ENCODE results near the gene SLC12A8.

SLC12A8 gene

DNA sequence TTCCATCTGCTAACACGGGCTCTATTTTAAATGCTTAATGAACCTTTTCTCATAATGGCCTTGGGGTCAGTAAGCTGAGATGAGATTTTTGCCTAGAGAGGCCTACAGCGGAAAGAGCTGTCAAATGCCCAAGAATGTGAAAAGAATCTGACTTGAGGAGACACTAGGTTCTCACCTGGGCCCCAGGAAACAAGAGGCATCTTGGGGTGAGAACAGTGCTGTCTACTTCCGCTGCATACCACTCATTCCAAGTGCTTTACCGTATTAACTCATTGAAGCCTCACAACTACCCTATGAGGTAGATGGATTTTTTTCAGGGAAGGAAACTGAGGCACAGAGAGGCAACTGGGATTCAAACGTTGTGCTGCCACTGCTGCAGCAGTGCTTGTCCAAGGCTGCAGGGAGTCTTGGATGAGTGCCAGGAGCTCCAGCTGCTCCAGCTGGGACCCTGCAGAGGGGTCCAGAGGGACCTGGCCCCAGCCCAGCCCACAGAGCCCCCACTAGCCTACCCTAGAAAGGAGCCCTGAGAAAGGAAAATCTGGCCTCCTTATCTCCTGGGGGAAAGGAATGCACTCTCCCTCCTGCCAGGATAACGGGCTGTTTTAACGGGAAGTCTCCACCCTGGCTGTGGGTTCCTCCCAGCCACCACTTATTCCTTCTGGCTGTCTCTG, 68.4 kb downstream of the SLC12A8 start:
- H3K4me3 ChIP-seq (ENCODE audit: low read depth, low read length), result no peak overlapping the region
- peaks cover 40% of the 10 kb centered on the region for H3K4me1 ChIP-seq (ENCODE audit: control insufficient read depth, insufficient read depth, low read length)
- H3K27me3 ChIP-seq (ENCODE audit: control insufficient read depth, insufficient read depth, low read length), result peaks cover 20% of the 10 kb centered on the region; the same call in 1 of the 2 replicates
- H3K27ac ChIP-seq (ENCODE audit: low read depth, low read length), result peak overlapping the region; percentile 77
- H3K36me3 ChIP-seq (ENCODE audit: control insufficient read depth, insufficient read depth, low read length), result no peaks in the 10 kb centered on the region
- no peak overlapping the region for H3K9ac ChIP-seq (ENCODE audit: low read depth, low read length)
- no peaks in the 10 kb centered on the region for H3K9me3 ChIP-seq (ENCODE audit: control insufficient read depth, insufficient read depth, low read length)

DNA sequence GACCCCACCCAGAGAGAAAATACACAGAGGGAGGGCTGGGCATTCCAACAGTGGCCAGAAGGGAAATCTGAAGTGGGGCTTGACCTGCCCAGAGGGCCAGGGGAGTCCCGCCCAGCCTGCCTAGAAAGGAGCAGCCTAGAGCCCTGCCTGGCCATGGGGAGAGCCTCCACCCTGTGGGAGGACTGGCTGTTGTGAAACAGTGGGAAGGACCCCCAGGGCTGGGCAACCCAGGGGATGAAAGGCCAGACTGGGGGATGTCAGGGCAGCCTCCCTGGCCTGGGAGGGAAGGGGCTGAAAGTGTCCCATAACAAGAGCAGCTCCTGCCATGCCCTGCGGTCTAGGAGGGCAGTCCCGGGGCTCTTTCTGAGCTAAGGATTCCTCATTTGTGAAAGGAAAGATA, 69.0 kb downstream of the SLC12A8 start:
- Histone ChIP-seq H3K36me3 (ENCODE audit: control insufficient read depth, insufficient read depth, low read length) (no peaks in the 10 kb centered on the region), H3K9me3 (ENCODE audit: control insufficient read depth, insufficient read depth, low read length) (no peaks in the 10 kb centered on the region), H3K4me1 (ENCODE audit: control insufficient read depth, insufficient read depth, low read length) (peaks cover 37% of the 10 kb centered on the region), H3K27ac (ENCODE audit: low read depth, low read length) (peak overlapping the region; percentile 77), H3K9ac (ENCODE audit: low read depth, low read length) (no peak overlapping the region), H3K4me3 (ENCODE audit: low read depth, low read length) (no peak overlapping the region), H3K27me3 (ENCODE audit: control insufficient read depth, insufficient read depth, low read length) (peaks cover 20% of the 10 kb centered on the region; the same call in 1 of the 2 replicates)

GRCh38 chr3:125142940-125143339, 69.6 kb downstream of the SLC12A8 start:
- H3K9me3 ChIP-seq (ENCODE audit: control insufficient read depth, insufficient read depth, low read length), result no peaks in the 10 kb centered on the region

GRCh38 chr3:125142420-125142778, 70.1 kb downstream of the SLC12A8 start:
- H3K36me3 ChIP-seq (ENCODE audit: control insufficient read depth, insufficient read depth, low read length), result no peaks in the 10 kb centered on the region
- H3K27ac ChIP-seq (ENCODE audit: low read depth, low read length), result peak overlapping the region; percentile 2
- peaks cover 37% of the 10 kb centered on the region for H3K4me1 ChIP-seq (ENCODE audit: control insufficient read depth, insufficient read depth, low read length)
- H3K9ac ChIP-seq (ENCODE audit: low read depth, low read length), result no peak overlapping the region
- no peaks in the 10 kb centered on the region for H3K9me3 ChIP-seq (ENCODE audit: control insufficient read depth, insufficient read depth, low read length)
- peaks cover 20% of the 10 kb centered on the region; the same call in 1 of the 2 replicates for H3K27me3 ChIP-seq (ENCODE audit: control insufficient read depth, insufficient read depth, low read length)
- H3K4me3 ChIP-seq (ENCODE audit: low read depth, low read length), result peak overlapping the region; percentile 63

More at GRCh38 chr3:125142940-125143339, 69.6 kb downstream of the SLC12A8 start:
- Histone ChIP-seq H3K27ac (ENCODE audit: low read depth, low read length) (no peak overlapping the region), H3K4me1 (ENCODE audit: control insufficient read depth, insufficient read depth, low read length) (peaks cover 37% of the 10 kb centered on the region), H3K9ac (ENCODE audit: low read depth, low read length) (no peak overlapping the region), H3K4me3 (ENCODE audit: low read depth, low read length) (peak overlapping the region; percentile 63; the same call in 1 of the 2 replicates), H3K36me3 (ENCODE audit: control insufficient read depth, insufficient read depth, low read length) (no peaks in the 10 kb centered on the region), H3K27me3 (ENCODE audit: control insufficient read depth, insufficient read depth, low read length) (peaks cover 20% of the 10 kb centered on the region; the same call in 1 of the 2 replicates)

DNA sequence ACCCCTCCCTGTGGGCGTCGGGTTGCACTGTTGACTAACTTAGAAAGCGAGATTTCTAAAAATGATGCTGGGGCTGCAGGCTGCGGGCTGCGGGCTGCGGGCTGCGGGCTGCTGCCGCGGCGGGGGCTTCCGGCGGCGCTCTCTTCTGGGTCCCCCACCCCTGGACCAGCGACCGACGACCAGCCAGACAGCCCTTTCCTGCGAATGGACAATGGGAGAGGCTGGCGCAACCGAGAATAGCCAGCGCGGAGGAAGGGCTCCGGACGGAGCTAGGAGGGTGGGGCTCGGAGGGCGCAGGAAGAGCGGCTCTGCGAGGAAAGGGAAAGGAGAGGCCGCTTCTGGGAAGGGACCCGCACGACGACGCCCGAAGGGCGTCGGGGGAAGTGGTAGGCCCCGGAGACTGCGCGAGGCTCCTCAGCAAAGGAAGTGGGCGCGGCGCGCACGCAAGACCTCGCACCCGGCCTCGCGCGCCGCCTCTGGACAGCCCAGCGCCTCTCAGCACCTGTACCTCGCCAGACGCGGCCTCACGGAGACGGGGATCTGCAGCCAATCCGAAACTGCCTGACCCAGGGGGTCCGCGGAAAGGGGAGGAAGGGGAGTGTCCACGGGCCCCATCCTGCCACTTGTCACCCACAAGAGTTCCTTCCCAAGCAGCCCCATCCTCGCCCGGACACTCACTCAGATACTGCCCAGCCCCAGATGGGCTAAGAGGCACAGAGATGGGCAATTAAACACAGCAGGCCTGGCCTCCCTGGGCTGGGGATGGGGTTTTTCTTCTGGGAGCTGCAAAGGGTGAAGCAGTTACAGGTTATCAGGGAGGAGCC, 70.7 kb downstream of the SLC12A8 start:
- Histone ChIP-seq H3K27ac (ENCODE audit: low read depth, low read length) (peak overlapping the region; percentile 2), H3K4me1 (ENCODE audit: control insufficient read depth, insufficient read depth, low read length) (peaks cover 37% of the 10 kb centered on the region), H3K9ac (ENCODE audit: low read depth, low read length) (no peak overlapping the region)

GRCh38 chr3:125140818-125141595, 71.5 kb downstream of the SLC12A8 start:
- Histone ChIP-seq H3K27me3 (ENCODE audit: control insufficient read depth, insufficient read depth, low read length) (peaks cover 20% of the 10 kb centered on the region; the same call in 1 of the 2 replicates), H3K36me3 (ENCODE audit: control insufficient read depth, insufficient read depth, low read length) (no peaks in the 10 kb centered on the region), H3K4me3 (ENCODE audit: low read depth, low read length) (peak overlapping the region; percentile 63), H3K9ac (ENCODE audit: low read depth, low read length) (no peak overlapping the region), H3K9me3 (ENCODE audit: control insufficient read depth, insufficient read depth, low read length) (no peaks in the 10 kb centered on the region), H3K27ac (ENCODE audit: low read depth, low read length) (no peak overlapping the region), H3K4me1 (ENCODE audit: control insufficient read depth, insufficient read depth, low read length) (peaks cover 37% of the 10 kb centered on the region)

More for the DNA sequence above, 70.7 kb downstream of the SLC12A8 start:
- peak overlapping the region; percentile 63 for H3K4me3 ChIP-seq (ENCODE audit: low read depth, low read length)
- no peaks in the 10 kb centered on the region for H3K36me3 ChIP-seq (ENCODE audit: control insufficient read depth, insufficient read depth, low read length)
- H3K9me3 ChIP-seq (ENCODE audit: control insufficient read depth, insufficient read depth, low read length), result no peaks in the 10 kb centered on the region
- peaks cover 20% of the 10 kb centered on the region; the same call in 1 of the 2 replicates for H3K27me3 ChIP-seq (ENCODE audit: control insufficient read depth, insufficient read depth, low read length)

GRCh38 chr3:125140011-125140817, 72.3 kb downstream of the SLC12A8 start:
- H3K27ac ChIP-seq (ENCODE audit: low read depth, low read length), result no peak overlapping the region
- H3K27me3 ChIP-seq (ENCODE audit: control insufficient read depth, insufficient read depth, low read length), result peaks cover 20% of the 10 kb centered on the region; the same call in 1 of the 2 replicates

DNA sequence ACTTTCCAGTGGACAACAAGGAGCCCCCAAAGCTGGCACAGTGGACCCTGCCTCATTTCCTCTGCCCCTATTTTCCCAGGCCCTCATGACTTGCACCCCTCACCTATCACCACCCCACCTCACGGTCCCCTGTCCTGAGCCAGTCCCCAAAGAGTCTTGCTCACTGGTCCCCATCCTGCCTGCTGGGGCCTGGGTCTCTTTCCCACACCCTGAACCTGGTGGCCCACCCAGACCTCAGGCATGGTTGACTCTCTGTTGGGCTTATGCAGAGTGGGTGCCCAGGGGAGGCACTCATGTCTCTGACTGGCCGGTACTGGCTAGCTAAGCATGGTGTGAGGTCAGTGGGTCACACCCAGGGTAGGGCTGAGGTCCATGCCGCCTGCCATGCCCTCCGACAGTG, 73.2 kb downstream of the SLC12A8 start:
- no peak overlapping the region for H3K4me3 ChIP-seq (ENCODE audit: low read depth, low read length)
- H3K36me3 ChIP-seq (ENCODE audit: control insufficient read depth, insufficient read depth, low read length), result no peaks in the 10 kb centered on the region
- no peak overlapping the region for H3K27ac ChIP-seq (ENCODE audit: low read depth, low read length)
- peaks cover 20% of the 10 kb centered on the region; the same call in 1 of the 2 replicates for H3K27me3 ChIP-seq (ENCODE audit: control insufficient read depth, insufficient read depth, low read length)
- peaks cover 30% of the 10 kb centered on the region for H3K4me1 ChIP-seq (ENCODE audit: control insufficient read depth, insufficient read depth, low read length)
- H3K9me3 ChIP-seq (ENCODE audit: control insufficient read depth, insufficient read depth, low read length), result no peaks in the 10 kb centered on the region
- H3K9ac ChIP-seq (ENCODE audit: low read depth, low read length), result no peak overlapping the region

More at GRCh38 chr3:125140011-125140817, 72.3 kb downstream of the SLC12A8 start:
- Histone ChIP-seq H3K9ac (ENCODE audit: low read depth, low read length) (no peak overlapping the region), H3K4me1 (ENCODE audit: control insufficient read depth, insufficient read depth, low read length) (peaks cover 37% of the 10 kb centered on the region), H3K9me3 (ENCODE audit: control insufficient read depth, insufficient read depth, low read length) (no peaks in the 10 kb centered on the region), H3K4me3 (ENCODE audit: low read depth, low read length) (no peak overlapping the region), H3K36me3 (ENCODE audit: control insufficient read depth, insufficient read depth, low read length) (no peaks in the 10 kb centered on the region)

DNA sequence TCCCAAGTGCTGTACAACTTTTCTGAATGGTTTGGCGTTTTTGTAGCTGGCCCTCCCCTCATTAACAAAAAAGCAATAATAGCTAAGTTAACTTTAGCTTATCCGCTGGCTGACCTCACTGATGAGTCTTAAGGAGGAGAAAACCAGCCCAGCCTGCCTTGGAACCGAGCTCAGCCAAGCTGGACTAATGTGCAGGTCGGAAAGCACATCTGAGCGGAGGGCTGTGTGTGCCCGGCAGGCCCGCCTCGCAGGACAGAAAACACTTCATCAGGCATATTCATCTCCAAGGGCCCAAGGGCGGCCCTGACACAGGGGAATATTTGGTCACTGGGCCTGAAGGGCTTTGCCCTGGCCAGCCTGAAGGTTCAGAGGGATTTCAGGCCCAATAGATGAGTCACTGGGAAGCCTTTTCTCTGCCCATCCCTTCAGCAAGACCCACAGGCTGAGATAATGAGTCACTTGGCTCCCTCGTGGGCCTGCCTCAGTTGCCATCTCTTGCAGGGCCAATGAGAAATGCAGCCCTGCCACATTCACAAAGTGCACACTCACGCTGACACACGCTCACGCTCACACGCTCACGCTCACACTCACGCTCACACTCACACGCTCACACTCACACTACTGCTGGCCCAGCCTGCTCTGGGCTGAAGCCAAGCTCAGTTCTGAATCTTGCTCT, 75.1 kb downstream of the SLC12A8 start:
- no peak overlapping the region for H3K9ac ChIP-seq (ENCODE audit: low read depth, low read length)
- no peaks in the 10 kb centered on the region for H3K9me3 ChIP-seq (ENCODE audit: control insufficient read depth, insufficient read depth, low read length)
- no peak overlapping the region for H3K4me3 ChIP-seq (ENCODE audit: low read depth, low read length)
- peaks cover 8% of the 10 kb centered on the region; the same call in 1 of the 2 replicates for H3K27me3 ChIP-seq (ENCODE audit: control insufficient read depth, insufficient read depth, low read length)
- H3K36me3 ChIP-seq (ENCODE audit: control insufficient read depth, insufficient read depth, low read length), result no peaks in the 10 kb centered on the region
- no peak overlapping the region for H3K27ac ChIP-seq (ENCODE audit: low read depth, low read length)
- H3K4me1 ChIP-seq (ENCODE audit: control insufficient read depth, insufficient read depth, low read length), result peaks cover 11% of the 10 kb centered on the region

All from HUES48 (cell line).